ENCODE measurements around the gene FBXL19. TPM values are rescaled to one million over a fixed set of nuclear protein-coding genes. Genes with fewer than 3 reads are reported as not detected.

FBXL19 gene
- total RNA-seq, 1 donor from 2014 or later = 13.1 TPM

DNA sequence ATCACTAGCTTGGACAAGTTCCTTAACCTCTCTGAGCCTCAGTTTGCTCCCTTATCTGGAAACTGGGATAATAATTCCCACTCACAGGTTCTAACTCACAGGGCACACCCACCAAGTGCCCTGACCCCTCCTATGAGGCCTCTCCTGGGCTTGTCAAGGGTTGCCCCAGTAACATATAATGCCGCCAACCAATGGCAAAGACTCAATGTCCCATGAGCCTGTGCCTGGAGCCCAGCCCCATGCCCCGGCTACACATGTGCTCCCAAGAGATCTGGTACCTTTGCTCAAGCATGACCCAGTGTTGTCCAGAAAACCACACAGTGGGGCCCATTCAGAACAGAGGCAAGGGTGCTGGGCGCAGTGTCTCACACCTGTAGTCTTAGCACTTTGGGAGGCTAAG, 8.5 kb upstream of the FBXL19 start:
- intact Hi-C loops (cut with DNase I) = no loop called here
- no peak for DNase-seq (ENCODE audit: low spot score)
- no peak for ATAC-seq

DNA sequence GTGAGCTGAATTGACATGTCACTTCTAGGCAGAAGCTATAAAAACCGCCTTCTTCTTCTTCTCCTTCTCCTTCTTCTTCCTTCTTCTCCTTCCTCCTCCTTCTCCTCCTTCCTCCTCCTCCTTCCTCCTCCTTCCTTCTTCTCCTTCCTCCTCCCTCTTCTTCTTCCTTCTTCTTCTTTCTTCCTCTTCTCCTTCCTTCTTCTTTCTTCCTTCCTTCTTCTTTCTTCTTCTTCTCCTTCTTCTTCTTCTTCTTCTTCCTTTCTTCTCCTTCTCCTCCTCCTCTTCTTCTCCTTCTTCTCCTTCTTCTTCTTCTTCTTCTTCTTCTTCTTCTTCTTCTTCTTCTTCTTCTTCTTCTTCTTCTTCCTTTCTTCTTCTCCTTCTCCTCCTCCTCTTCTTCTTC, 4.8 kb upstream of the FBXL19 start:
- ATAC-seq (no peak), DNase-seq (ENCODE audit: low spot score) (no peak)
- intact Hi-C loops (cut with DNase I) = no loop called here

DNA sequence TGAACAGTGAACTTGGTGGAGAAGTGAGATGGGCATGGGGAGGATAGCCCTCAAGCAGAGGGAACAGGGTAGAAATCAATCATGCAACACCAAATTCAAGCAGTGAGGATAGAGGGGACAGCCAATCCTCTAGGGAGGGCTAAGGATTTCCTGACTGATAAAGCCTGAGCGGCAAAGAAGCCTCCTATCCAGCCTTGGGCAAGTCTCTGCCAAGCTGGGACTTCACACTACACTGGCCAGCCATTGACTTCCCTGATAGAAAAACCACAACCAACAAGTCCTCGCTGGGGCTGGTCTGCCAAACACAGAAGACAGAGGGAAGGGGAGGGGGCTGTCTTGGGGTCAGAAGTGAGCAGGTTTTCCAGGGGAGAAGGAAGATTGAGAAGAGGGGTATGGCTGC, 2.5 kb upstream of the FBXL19 start:
- DNase-seq (ENCODE audit: low spot score) (no peak), ATAC-seq (no peak)
- intact Hi-C loops (cut with DNase I) = no loop called here

DNA sequence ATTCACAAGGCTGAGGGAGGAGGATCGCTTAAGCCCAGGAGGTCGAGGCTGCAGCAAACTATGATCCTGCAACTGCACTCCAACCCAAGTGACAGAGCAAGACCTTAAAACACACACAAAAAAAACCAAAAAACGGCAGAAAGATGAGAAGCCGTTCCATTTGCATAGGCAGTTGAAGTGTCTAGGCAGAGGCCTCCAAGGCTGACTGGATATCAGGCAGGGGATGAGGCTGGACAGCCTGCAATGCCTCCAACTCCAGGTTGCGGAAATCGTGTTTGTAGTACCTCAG, 2.0 kb upstream of the FBXL19 start:
- intact Hi-C loops (cut with DNase I) = no loop called here
- ATAC-seq (no peak), DNase-seq (ENCODE audit: low spot score) (no peak)

DNA sequence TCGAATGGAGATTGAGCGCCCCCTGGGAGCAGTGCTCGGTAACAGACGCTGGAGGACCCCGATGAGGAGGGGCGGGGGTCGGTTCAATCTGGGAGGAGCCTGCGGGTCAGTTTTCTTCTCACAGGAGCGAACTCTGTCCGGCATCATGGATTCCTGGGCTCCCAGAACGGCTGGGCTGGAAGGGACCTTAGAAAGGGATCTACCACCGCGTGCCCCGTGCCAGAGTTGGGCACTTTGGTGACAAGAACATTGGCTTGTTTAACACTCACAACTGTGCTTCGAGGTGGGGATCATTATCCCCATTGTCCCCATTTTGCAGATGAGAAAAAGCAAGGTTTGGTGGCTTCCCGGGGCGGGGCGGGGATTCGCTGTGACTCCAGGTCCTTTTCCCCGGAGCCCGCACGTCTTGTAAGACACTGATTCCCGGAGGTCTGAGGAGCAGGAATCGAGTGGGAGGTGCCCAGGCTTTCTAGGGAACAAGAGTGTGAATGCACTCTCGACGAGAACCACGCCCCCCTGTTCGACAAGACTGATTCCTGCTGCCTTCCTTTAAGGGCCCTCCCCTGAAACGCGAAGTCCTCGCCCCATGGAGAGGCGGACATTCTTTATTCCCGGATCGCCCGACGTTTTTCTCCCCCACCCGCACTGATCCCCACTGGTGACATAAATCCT, 1.5 kb upstream of the FBXL19 start:
- intact Hi-C loops (cut with DNase I) = no loop called here
- ATAC-seq (peak; percentile 39), DNase-seq (ENCODE audit: low spot score) (peak; percentile 95)

DNA sequence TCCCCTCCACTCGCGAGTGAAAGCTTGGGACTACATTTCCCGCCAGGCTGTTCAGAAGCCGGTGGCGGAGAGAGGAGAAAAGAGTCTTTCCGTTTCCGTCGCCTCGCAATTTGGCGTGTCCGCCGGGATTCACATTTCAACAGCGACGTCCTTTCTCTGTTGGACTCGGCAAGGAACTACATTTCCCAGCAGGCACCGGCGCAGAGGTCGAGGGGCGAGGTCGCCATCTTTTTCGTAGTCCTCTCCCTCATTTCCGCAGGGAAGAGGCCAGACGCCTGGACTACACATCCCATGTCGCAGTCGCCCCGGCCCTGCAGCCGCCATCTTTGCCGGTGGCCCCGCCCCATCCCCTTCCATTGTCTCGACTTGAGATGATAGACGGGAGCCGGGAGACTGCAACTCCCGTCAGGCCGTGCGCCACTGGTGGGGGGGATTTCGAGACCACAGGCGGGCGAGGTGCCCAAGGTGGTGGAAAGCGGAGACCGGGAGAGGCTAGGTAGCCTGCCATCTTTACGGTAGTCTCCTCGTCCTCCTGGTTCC, 882 bp upstream of the FBXL19 start:
- ATAC-seq (peak; percentile 92), DNase-seq (ENCODE audit: low spot score) (peak; percentile 99)
- intact Hi-C loops (cut with DNase I) = no loop called here

DNA sequence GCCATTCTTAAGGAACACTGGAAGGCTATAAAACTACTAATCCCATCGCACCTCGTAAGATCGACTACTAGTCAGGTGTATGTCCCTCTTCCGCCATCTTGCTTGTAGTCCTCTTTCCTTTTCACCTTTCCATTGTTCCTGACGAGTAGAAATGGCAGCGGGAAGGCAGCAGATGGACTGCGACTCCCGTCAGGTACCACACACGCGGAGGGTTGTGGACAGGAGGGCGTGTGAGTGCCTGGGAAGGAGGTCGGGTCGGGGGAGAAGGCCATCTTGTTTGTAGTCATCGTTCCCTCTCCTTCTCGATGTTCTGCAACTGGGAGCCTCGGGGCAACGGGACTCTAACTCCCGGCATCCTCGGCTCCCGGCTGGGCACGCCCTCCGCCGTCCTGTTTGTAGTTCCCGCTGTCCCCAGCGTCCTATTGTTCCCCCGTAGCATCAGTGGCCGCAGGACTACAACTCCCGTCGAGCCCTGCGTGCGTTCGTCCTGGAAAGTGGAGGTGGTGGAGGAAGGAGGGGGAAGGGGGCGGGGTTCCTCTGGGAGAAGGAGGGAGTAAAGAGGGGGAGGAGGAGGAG, 324 bp upstream of the FBXL19 start:
- peak; percentile 99 for DNase-seq (ENCODE audit: low spot score)
- intact Hi-C loops (cut with DNase I) = no loop called here
- ATAC-seq = peak; percentile 90

DNA sequence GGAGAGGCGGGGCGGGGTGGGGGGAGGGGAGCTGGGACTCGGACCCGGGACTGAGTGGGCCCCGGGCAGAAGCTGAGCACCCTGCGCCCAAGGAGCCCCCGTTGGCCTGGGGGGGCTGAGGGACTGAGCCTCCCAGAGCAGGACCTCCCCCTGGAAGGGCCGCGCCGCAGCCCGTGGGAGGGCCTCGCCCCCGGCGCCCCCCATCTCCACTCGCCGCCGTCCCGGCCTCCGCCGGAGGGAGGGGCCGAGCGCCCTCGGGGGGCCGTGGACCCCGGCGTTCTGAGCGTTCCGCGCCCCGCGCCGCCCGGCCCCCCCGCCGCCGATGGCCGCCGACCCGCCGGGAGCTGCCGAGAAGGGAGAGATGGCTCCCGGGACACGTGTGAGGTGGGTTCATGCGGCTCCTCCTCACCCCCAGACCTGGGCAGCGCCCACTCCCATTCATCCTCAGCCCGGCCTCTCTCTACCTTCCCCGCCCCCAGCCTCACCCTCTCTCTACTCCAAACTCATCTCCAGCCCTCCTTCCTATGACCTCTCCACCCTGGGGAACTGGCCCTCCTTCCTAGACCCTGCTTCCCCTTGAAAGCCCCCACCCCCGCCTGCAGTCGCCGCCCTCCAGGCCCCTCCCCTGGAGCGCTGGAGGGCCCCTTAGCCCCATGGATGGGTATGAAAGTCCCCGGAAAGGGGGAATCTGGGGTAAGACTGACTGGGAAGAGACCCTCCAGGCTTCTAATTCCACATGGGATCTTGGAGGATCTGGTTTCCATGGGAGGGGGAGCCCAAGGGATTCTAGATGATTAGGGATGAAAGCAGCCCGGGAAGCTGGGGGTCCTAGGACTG, 922 bp downstream of the FBXL19 start:
- ATAC-seq = no peak
- intact Hi-C loops (cut with DNase I) = no loop called here
- peak; percentile 77 for DNase-seq (ENCODE audit: low spot score)

DNA sequence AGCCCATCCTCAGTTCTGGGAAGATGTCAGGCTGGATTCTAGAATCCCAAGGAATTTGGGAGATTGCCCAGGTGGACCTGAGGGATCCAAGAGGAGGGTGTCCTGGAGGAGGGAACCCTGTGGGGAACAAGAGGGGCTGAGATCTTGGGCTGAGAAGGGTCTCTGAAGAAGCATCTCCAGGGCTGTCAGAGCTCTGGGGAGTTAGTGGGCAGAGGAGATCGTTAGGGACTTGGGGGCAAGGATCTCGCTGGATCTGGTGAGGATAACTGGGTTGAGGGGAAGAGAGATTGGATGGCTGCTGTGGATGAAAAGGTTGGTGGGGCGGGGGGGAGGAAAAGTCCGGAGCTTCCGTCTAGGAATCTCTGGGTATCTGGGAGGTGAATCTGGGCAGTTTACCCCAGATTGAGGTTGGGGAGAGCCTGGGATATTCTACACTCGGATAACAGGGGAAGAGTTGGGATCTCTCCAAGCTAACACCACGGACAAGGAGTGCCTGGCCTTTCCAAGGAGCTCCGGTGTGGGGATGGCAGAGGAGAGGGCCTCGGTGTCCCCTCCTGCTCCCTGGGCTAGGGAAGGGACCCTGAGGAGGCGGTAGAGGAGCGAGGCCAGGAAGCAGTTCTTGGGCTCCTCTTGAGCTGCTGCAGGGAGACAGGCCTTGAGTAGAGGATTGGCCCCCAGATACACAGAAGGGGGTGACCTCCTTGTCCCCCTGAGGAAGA, 1.7 kb downstream of the FBXL19 start:
- DNase-seq (ENCODE audit: low spot score) (no peak), ATAC-seq (no peak)
- intact Hi-C loops (cut with DNase I) = no loop called here

DNA sequence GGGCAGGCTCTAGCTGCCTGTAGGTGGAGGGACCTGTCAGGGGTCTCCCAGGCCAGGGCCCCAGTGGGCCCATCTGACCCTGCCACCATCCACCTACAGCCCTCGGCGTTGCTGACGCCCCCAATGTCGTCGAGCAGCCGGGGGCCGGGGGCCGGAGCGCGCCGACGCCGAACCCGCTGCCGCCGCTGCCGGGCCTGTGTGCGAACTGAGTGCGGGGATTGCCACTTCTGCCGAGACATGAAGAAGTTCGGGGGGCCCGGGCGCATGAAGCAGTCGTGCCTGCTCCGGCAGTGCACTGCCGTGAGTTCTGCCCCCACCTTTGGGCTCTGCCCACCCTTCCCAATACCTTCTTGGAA, 2.2 kb downstream of the FBXL19 start:
- no peak for DNase-seq (ENCODE audit: low spot score)
- intact Hi-C loops (cut with DNase I) = no loop called here
- ATAC-seq = no peak

DNA sequence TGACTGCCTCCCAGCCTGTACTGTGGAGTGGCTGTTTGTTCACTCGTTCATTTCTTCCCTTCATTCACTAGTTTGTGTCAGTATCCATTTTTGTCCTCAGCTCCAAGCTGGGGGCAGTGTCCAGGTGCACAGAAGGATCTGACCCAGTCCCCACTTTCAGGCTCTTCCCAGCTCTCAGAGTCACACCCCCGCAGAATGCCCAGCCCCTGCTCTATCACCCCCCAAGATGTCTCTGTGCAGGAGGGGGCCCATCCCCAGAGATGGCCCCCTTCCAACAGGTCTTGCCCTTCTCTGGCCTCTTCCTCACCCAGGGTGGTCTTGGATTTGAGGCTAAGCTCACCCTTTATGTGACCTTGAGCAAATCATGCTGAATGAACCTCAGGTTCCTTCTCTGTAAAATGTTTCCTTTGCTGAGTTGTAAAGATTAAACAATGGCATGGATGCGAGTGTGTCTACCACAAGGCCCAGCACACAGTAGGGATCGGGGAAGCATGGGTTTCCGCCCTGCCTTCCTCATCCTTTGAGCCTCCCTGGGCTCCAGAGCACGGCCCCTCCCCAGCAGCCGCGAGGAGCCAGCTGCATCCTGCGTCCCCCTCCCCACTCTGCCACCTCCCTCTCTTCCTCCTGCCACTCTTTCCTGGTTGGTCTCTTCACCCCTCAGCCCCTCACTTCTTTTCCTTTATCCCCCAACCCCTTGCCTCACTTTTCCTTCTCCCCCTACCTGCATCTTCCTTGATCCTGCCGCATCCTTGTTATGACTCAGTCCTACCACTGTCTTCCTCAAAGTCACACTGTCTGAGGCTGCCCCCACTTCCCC, 2.8 kb downstream of the FBXL19 start:
- intact Hi-C loops (cut with DNase I) = no loop called here
- DNase-seq (ENCODE audit: low spot score) (no peak), ATAC-seq (no peak)

DNA sequence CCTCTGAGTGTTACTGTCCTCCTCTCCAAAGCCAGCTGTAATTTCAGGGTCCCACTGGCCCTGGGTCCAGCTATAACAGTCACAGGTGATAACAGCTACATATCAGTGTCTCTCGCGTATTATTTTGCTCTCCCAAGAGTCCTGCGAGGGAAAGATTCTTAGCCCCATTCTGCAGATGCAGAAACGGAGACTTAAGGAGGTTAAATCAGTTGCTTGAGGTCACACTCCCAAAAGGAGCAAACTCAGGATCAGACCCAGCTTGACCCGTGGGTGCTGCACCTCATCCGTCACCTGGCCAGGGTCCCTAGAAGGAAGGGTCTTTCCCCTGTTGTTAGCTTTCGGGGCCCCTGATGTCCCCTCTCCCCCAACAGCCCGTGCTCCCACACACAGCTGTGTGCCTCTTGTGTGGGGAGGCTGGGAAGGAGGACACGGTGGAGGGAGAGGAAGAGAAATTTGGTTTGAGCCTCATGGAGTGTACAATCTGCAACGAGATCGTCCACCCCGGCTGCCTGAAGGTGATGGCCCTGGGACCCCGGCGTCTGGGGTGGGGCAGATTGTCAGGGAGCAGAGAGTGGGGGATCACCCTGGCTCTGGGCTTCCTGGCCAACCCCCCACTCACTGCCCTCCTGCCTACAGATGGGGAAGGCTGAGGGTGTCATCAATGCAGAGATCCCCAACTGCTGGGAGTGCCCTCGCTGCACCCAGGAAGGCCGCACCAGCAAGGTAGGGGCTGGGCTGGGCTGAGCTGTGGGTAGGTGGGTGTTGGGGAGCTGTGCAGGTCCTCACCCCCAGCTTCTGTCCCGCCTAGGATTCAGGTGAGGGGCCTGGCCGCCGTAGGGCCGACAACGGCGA, 3.8 kb downstream of the FBXL19 start:
- no peak for DNase-seq (ENCODE audit: low spot score)
- intact Hi-C loops (cut with DNase I) = no loop called here

DNA sequence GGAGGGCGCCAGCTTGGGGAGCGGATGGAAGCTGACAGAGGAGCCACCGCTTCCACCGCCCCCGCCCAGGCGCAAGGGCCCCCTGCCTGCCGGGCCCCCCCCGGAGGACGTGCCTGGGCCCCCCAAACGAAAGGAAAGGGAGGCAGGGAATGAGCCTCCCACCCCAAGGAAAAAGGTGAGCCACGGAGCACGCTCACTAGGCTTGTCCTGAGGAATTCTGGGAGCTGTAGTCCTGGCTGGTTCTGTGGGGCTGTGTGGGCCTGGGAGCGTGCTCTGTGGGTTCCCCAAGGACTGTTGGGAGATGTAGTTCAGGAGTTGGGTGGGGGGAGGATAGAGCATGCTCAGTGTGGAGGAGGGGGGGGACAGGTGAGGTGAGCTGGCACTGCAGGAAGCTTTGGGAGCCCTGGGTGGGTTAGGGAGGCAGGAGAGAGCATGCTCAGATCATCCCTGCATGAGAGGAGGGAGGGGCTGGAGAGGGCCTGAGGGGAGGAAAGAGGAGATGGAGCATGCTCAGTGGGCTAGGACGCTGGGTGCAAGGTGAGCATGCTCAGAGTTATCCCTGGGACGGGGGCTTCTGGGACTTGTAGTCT, 4.5 kb downstream of the FBXL19 start:
- no peak for DNase-seq (ENCODE audit: low spot score)
- intact Hi-C loops (cut with DNase I) = no loop called here
- ATAC-seq = peak; percentile 22

More for the DNA sequence above, 3.8 kb downstream of the FBXL19 start:
- no peak for ATAC-seq

DNA sequence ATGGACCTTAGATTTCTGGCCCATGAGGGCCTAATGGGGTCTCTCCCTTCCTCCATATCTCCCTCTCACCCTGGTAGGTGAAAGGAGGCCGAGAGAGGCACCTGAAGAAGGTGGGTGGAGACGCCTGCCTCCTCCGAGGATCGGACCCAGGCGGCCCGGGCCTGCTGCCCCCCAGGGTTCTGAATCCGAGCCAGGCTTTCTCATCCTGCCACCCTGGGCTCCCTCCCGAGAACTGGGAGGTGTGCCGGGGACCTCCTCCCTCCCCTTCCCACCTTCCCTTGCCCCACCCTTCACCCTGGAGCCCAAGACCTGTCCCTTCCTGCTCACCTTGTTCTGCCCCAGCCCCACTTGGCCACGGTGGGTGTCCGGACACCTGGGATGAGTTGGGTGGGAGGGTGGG, 5.0 kb downstream of the FBXL19 start:
- ATAC-seq (no peak), DNase-seq (ENCODE audit: low spot score) (no peak)
- intact Hi-C loops (cut with DNase I) = no loop called here

DNA sequence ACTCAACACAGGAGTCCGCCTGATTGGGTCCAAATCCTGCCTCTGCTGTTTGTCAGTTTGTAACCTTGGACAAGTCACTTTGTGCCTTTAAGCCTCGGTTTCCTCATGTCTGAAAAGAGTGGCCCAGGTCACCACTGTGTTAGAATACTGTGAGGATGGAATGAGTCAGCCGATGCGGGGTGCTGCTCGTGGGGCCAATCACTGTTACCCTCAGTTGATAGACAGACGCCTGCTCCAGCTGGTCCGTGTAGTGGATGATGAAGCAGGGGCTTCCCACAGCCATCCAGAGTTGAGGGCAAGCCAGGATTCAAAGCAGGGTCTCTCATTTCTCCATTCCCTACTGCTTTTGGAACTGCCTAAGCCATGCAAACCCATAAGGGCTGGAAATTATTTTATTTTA, 5.8 kb downstream of the FBXL19 start:
- intact Hi-C loops (cut with DNase I) = no loop called here
- DNase-seq (ENCODE audit: low spot score) (no peak), ATAC-seq (no peak)

DNA sequence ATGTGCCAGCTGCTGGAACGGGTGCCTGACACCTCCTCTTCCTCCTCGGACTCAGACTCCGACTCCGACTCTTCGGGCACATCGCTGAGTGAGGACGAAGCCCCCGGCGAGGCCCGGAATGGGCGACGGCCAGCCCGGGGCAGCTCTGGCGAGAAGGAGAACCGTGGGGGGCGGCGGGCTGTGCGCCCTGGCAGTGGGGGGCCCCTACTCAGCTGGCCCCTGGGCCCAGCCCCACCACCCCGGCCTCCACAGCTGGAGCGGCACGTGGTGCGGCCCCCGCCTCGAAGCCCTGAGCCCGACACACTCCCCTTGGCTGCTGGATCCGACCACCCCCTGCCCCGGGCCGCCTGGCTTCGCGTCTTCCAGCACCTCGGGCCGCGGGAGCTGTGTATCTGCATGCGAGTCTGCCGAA, 6.8 kb downstream of the FBXL19 start:
- intact Hi-C loops (cut with DNase I) = no loop called here
- DNase-seq (ENCODE audit: low spot score) (no peak), ATAC-seq (no peak)

DNA sequence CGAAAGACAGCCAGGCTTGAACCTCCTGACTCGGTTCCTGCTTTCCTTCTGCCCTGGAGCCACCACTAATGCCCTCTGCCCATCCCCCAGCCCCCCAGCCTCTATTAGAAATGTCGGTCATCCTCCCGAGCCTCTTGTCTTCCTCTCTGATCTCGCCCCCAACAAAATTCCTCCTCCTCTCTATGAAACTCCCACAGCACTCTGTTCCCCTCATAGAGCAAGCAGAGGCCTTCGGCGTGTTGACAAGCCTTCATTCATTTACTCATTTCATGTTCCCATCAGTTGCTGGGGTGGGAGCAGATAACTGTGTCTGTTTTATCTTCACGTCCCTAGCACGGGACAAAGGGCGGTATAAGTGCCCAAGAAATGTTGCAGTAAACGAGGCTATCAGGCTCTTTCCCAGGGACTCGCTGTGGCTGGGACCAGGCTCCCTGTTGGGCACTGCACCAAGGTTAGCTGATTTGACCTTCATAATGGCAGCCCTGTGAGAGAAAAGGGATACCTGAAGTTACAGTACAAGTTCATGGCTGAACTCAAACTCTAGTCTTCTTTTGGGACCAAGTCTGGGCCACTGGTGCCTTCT, 7.8 kb downstream of the FBXL19 start:
- no peak for DNase-seq (ENCODE audit: low spot score)
- no peak for ATAC-seq
- intact Hi-C loops (cut with DNase I) = no loop called here
